NCI-H524 (cell line): Measurements from ENCODE around the gene MATK.

ENCODE experiments used
- DNase-seq, 2 experiments: peaks; one replicate each; lab custom pipeline; 2025; lab: John Stamatoyannopoulos, UW

The MATK gene

GRCh38 chr19:3788996-3789778 is 3.0 kb upstream of the MATK start:
- no peak for DNase-seq

GRCh38 chr19:3785451-3785937 is 687 bp downstream of the MATK start:
- no peak for DNase-seq

GRCh38 chr19:3784607-3785450 is 1.4 kb downstream of the MATK start:
- DNase-seq = no peak

DNA sequence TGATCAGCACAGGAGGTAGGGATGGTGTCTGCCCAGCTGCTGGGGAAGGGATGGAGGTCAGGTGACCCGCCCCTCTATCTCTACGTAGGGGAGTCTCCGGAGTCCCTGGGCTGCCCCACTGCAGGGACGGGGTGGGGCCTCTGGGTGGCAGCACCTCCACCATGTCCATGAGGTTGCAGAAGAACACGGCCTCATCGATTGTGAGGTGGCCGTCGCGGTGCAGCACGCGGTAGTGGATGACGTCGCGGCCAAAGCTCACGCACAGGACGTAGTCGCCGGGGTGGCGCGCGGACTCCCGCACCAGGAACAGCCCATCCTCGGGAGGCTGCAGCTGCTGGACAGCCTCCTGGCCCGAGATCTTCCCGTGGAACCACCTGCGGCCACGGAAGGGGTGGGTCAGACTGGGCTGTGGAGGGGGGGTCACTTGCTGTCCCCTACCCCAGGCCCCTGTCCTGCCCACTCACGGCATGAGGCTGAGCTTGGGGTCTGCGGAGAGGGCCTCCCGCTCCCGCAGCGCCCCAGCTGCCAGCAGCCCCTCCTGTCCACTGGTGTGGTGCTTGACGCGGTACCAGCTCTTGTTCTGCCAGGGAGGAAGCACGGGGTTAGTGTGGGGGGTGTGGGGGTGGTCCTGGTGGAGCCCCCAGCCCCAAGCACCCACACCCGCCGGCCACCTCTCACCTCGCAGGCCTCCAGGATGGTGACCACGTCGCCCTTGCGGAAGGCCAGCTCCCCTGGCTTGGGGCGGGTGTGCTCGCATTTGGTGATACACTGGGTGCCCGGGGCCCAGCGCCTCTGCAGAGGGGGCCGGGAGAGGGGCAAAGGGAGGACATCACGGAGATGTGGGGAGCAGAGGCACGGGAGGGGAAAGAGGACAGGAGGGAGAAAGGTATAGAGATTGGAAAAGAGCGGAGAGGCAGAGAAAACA is 2.3 kb downstream of the MATK start:
- DNase-seq = peak in 1 of 2 experiments; percentile 54

- DNase-seq = no peak
These were observed 3.3 kb downstream of the MATK start for GRCh38 chr19:3782903-3783302.

- DNase-seq = no peak
These were observed 3.9 kb downstream of the MATK start for GRCh38 chr19:3782330-3782729.

- no peak for DNase-seq
These were observed 4.6 kb downstream of the MATK start for GRCh38 chr19:3781603-3782002.

DNA sequence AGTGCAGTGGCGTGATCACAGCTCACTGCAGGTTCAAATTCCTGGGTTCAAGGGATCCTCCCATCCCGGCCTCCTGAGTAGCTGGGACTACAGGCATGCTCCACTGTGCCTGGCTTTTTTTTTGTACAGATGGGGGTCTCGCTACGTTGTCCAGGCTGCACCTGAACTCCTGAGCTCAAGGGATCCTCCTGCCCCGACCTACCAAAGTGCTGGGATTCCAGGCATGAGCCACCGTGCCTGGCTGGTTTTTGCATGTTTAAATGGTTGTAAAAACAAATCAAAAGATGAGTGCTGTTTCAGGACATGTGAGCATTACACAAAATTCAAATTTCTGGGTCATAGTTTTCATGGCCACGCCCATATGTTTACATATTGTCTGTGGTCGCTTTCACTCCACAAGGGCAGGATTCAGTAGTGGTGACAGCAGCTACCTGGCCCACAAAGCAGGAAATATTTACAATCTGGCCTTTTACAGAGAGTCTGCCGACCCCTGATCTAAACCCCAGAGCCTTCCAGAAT is 5.3 kb downstream of the MATK start:
- no peak for DNase-seq

DNA sequence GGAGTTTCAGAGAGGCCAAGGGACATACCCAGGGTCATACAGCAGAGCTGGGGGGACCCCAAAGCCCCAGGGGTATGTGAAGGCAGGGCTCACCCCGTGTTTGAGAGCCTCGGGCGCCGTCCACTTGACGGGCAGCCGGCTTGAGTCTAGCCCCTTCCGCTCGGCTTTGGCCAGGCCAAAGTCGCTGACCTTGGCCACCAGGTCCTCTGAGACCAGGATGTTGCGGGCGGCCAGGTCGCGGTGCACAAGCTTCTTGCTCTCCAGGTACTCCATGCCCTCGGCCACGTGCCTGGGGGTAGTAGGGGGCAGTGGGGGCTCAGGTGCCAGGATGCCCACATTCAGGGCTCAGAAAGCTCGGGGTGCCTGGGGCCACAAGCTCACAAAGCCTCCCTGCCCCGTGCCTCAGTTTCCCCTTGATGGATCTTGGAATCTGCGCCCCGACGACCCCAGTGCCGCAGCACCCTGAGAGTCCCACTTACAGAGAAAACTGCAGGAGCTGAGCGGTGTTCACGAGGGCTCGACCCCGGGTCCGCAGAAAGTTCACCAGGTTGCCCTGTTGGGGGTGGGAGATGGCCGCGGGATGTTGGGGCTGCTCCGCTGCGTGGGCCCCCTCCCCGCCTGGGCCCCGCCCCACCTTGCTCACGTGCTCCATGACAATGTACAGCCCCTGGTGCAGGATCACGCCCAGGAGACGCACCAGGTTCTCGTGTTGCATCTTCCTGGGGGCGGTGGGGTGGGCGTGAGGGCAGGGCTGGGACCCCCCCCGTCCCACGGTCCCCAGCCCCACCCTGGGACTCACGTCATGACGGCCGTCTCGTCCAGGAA is 7.1 kb downstream of the MATK start:
- no peak for DNase-seq

DNA sequence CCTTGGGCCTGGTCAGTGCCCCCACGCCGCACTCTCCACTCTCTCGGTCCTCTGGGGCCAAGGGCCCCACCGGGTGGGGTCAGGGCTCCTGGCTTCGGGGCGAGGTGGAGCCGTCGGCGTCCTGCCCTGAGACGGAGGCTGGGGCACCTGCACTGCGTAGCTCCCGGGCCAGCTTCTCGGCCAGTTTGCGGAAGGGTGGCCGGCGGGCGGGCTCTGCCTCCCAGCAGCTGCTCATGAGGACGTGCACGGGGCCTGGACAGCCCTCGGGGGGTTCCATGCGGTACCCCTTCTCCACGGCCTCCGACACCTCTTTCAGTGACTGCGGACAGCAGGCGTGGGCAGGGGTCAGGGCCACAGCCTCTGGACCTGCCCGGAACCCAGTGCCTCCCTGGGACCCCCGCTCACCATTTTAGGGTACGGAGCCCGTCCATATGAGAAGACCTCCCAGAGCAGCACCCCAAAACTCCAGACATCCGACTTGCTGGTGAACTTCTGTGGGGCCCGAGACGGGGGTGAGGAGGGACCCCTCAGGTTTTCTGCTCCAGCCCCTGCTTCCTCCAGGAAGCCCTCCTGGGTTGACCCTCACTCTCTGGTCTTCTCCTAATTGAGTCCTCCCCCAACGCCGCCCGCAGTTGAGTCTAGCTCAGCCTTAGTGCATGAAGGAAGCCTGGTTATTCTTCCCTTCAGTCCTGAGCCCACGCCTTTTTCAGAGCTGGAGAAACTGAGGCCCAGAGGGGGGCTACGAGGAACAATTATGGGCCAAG is 7.9 kb downstream of the MATK start:
- DNase-seq = no peak

- DNase-seq = no peak
These were observed 9.6 kb downstream of the MATK start for GRCh38 chr19:3776479-3777040.

DNA sequence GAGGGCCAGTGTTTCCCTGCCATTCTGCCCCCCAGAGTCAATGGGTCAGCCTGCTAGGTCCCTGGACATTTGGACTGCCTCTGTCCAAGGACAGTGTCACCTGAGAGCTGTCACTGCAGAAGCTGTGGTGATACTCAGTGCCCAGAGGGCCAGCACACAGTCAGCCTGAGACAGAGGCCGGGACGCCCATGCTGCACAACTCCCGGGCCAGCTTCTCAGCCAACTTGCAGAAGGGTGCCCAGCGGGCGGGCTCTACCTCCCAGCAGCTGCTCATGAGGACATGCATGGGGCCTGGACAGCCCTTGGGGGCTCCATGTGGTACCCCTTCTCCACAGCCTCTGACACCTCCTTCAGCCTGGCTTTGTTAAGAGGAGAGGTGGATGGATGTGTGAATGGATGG is 10.3 kb downstream of the MATK start:
- no peak for DNase-seq

DNA sequence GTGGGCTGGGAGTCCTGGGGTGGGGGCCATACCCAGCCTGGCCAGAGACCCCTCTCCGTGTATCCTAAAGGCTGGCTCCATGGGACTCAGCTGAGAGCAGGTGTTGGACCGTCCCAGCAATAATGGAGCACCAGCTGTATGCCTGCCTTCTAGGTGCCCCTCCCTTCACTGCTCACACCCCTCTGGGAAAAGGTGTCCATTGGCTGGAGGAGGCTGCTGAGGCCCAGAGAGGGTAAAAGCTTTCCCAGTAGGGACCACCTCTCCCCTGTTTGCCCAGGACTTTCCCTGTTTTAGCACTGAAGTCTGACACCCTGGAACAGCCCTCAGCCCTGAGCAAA is 10.8 kb downstream of the MATK start:
- DNase-seq = no peak

GRCh38 chr19:3774621-3775373 is 11.4 kb downstream of the MATK start:
- peak in 1 of 2 experiments; percentile 65 for DNase-seq

- no peak for DNase-seq
These were observed 12.2 kb downstream of the MATK start for GRCh38 chr19:3773814-3774515.

DNA sequence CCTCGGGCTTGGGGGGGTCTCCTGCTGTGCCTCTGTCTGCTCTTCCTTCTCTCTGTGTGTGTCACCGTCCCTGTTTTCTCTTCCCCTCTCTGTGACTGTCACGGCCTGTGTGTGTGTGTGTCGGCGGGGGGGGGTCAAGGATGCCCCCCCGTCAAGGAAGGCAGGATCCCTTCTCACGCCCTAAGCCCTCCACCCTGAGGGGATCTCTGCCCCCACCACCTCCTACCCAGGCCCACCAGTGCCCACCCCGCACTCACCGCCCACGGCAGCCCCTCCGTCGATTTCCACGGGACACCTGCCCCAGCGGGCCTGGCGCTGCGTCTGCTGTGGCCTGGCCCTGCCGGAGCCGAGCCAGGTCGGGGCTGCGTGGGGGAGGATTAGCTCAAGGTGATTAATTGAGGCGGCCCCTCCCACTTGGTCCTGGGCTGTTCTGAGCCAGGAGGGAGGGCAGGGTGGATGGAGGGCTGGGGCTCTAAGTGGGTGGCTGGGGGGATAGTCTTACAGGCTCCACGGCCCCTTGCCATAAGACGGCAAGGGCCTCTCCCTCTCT is 14.2 kb downstream of the MATK start, which contains the start of gene RAX2:
Gene RAX2 (minus strand): TSS at position 323 of the 550 bp plus-strand sequence. CDS start 486 bp downstream, outside the sequence.
- peak in 1 of 2 experiments; percentile 44 for DNase-seq

GRCh38 chr19:3771000-3771905 is 14.9 kb downstream of the MATK start:
- no peak for DNase-seq
